Stomach (tissue), 4 donors: Measurements from ENCODE around the gene LEMD2.

Experiments used
- EP300 ChIP-seq: sonication (generic); formaldehyde crosslinking; IDR thresholded peaks from one replicate; pipeline ENCODE4 v1.6.1; 2017; ENCODE audit warnings: antibody characterized with exemption
- POLR2A ChIP-seq, 4 donors: fragments of 450-650 bp; IDR thresholded peaks; one replicate each; pipeline ENCODE4 v1.6.1; 2016; ENCODE audit warnings: antibody characterized with exemption in 4 of 4, control low read depth in 2 of 4, mild to moderate bottlenecking in 1 of 4, moderate library complexity in 1 of 4
- TF ChIP-seq, protein P1 (sequence below), 7 experiments: fragments of 450-650 bp in 4 of 7; fragments of 200-600 bp in 3 of 7; sonication (generic) in 3 of 7; IDR thresholded peaks; one replicate each; pipeline ENCODE4 v1.5.1; 2016 to 2019; ENCODE audit warnings: antibody characterized with exemption in 7 of 7, control low read depth in 2 of 7, mild to moderate bottlenecking in 1 of 7

DNA sequence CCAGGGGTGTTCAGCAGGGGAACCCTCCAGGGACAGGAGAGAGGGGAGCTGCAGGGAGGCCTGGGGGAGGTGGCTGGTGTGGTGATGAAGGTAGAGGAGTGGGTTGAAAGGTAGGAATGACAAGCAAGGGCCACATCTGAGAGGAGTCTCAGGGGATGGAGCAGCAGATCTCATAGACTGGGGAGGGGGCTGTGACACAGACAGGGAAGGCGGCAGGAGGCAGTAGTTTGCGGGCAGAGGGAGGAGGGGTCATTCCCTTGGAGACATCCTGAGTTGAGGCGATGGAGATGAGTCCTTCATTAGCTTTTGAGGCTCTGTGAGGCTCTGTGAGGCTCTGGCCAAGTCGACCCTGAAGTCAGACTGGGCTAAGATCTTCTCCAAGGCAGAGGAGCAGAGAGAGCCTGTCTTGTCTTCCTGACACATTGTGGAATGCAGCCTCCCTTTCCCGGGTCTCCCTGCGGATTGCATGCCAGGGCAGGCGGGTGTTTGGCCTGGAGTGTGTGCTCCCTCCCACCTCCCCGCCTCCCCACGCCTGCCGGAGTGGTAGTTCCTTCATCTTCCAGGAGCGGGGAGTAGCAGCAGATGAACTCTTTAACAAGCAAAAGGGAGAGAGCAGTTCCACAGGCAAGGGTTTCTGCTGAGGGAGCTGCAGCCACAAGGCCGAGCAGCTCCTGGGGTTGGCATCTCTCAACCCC is 49.2 kb upstream of the LEMD2 start:
- TF ChIP-seq, protein P1, sequence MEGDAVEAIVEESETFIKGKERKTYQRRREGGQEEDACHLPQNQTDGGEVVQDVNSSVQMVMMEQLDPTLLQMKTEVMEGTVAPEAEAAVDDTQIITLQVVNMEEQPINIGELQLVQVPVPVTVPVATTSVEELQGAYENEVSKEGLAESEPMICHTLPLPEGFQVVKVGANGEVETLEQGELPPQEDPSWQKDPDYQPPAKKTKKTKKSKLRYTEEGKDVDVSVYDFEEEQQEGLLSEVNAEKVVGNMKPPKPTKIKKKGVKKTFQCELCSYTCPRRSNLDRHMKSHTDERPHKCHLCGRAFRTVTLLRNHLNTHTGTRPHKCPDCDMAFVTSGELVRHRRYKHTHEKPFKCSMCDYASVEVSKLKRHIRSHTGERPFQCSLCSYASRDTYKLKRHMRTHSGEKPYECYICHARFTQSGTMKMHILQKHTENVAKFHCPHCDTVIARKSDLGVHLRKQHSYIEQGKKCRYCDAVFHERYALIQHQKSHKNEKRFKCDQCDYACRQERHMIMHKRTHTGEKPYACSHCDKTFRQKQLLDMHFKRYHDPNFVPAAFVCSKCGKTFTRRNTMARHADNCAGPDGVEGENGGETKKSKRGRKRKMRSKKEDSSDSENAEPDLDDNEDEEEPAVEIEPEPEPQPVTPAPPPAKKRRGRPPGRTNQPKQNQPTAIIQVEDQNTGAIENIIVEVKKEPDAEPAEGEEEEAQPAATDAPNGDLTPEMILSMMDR (IDR thresholded peaks at IDR 0.05): no peak
- no peak for TF ChIP-seq POLR2A (IDR thresholded peaks at IDR 0.05)
- no peak for TF ChIP-seq EP300
